GM13976 (cell line): Measurements from ENCODE around the gene LIN54.

Experiments used
- DNase-seq: peaks from one replicate; pipeline ENCODE4 v3.0.0; 2012; ENCODE audit warnings: low spot score
- in situ Hi-C: fragments of 300-500 bp; cut with MboI; formaldehyde crosslinking; loops from one replicate; pipeline ENCODE4 v1.12.0; 2022; ENCODE audit warnings: low sequenced_read_pairs, mixed read lengths, inconsistent platforms; ENCODE audit not compliant: unreplicated experiment
- TF ChIP-seq, protein P1 (sequence below): IDR thresholded peaks from 2 replicates; pipeline ENCODE4 v1.5.1; 2012; ENCODE audit warnings: borderline replicate concordance, mild to moderate bottlenecking; ENCODE audit not compliant: insufficient read depth; ENCODE audit errors: extremely low read depth, missing control alignments, control extremely low read depth

LIN54 gene

DNA sequence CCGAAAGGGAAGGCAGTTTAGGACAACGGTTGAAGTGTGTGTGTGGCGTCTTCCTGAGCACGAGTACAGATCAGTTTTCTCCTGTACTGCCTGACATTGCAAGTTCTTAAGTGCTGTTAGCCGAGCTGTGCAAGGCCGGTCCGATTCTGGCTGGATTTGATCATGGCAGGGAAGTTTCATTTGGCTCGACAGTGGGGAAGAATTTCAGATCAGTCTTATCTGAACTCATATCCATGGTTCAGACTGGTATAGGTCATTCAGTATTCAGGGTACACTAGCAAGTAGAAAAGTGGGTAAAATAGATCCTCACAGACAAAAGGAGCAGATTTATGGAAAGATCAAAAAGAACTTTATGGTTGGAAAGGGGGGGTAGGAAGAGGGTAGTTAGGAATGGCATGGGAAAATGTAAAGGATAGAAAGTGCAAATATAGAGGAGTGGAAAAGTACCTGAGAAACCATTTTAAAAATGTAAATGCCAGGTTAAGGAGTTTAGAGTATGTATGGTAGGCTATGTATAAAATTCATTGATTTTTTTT is 109.4 kb downstream of the LIN54 start:
- in situ Hi-C loops: no loop called here
- TF ChIP-seq, protein P1, sequence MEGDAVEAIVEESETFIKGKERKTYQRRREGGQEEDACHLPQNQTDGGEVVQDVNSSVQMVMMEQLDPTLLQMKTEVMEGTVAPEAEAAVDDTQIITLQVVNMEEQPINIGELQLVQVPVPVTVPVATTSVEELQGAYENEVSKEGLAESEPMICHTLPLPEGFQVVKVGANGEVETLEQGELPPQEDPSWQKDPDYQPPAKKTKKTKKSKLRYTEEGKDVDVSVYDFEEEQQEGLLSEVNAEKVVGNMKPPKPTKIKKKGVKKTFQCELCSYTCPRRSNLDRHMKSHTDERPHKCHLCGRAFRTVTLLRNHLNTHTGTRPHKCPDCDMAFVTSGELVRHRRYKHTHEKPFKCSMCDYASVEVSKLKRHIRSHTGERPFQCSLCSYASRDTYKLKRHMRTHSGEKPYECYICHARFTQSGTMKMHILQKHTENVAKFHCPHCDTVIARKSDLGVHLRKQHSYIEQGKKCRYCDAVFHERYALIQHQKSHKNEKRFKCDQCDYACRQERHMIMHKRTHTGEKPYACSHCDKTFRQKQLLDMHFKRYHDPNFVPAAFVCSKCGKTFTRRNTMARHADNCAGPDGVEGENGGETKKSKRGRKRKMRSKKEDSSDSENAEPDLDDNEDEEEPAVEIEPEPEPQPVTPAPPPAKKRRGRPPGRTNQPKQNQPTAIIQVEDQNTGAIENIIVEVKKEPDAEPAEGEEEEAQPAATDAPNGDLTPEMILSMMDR: no peak
- no peak for DNase-seq

DNA sequence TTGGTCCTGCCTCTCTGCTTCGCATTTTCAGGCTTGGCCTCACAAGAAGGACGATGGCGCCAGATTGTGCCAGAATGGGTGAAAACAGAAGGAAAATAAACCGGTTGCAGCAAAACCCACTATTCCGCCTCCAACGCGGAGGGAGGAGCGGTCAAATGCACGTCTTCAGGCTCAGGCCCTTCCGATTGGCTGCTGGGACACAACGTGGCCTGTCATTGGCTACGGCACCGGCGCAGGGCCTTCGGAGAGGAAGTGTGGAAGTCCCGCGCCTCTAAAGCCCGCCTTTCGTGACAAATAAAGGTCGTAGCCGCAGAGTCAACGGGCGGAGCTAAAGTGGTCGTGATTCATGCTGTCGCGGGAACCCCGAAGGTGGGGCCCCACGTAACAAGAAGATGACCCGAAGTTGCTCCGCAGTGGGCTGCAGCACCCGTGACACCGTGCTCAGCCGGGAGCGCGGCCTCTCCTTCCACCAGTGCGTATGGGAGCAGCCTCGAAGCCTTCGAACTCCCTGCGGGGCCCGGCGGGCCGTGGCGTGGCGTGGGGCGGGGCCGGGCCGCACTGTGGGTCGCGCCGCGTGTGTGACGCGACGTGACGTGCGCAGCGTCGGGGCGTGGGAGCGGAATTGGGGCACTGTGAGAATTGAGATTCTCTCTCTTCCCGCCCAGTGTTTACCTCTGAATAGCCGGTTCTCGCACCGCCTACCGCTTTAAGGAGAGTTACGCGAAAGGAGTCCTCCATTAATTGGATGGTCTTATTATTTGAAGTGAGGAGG is 110.0 kb downstream of the LIN54 start, which contains the start of gene THAP9:
THAP9 (plus strand) TSS at position 325 of the 772 bp plus-strand sequence; CDS start at position 393, 68 bp downstream.
- in situ Hi-C loops: no loop called here
- peak; percentile 90 for DNase-seq
- TF ChIP-seq, protein P1: no peak

DNA sequence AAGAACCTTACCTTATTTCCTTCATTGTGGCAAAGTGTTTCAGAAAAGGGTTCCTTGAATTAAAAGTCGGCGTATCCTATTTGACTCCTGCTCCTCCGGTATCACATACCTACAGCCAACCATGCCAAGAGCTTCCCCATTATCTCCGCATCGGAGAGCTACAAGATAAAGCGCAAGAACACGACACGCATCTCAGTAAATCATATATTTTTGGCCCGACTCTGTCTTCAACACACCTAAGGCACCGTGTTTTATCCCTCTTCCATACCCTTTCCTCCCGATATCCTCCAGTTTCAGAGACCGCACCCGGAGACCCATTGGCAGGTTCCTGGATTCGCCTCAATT is 110.6 kb downstream of the LIN54 start:
- TF ChIP-seq, protein P1: no peak
- no peak for DNase-seq
- in situ Hi-C loops: no loop called here

DNA sequence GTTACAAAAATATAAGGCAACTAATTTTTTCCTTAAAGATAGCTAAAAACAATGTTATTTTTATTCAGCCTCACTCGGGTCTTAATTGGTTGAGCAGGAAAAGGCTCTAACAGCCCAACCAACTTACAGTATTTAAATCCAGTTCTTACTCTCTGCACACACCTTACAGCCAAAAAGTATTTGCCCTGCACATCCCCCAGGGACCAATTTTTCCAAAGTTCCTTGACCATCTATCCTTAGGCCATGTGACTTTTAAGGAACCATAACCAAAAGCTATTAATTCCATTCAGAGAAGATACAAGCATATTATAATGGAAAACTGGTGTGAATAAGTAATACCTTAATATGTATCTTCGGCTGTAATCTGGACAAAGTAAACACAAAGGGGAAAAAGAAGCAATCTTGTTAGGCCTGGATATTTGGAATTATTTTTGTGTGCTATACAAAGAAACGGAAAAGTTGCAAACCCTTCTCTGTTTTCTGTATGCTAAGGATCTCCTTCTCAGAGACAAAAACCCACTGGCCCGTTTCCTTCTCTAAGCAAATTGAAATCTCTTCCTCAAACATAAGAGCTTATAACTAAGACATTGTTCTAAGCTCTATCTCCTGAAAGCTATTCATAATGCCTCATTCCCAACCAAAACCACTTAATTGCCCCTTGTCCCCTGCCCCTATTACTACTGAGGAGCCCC is 111.1 kb downstream of the LIN54 start:
- no peak for DNase-seq
- in situ Hi-C loops: loop anchor here (25.0 kb wide), 1 partner anchor 363 kb away; no protein-coding TSS in a partner anchor
- TF ChIP-seq, protein P1: no peak

DNA sequence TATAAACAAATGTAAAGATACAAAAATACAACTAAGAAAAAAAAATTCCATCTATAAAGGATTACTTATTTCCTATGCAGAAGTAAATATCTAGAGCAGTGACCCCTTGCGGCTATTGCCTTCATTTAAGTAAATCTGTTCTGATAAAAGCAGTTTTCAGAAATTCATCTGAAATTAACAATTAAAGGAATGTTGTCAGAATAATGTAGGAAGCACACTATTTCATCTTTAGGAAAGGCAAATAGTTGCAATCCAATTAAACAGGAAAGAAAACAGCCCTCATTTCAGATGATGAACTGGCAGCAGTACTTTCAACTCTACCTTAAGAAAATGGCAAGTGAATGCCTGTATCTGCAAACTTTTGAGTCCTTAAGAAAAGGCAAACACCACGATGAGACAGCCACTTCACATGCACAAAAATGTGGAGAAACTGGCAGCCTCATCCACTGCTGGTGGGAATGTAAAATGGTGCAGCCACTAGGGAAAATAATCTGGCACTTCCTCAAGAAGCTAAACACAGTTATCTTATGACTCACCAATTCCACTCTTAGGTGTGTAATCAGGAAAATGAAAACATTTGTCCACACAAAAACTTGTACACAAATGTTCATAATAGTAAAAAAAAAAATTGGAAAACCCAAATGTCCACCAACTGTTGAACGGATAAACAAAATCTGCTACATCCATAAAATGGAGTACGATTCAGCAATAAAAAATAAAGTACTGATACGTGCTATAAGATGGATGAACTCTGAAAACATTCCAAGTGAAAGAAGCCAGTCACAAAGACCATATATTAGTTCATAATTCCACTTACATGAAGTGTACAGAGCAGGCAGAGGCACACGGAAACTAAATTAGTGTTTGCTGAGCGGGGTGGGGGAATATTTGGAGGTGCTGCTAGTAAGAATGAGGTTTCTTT is 112.0 kb downstream of the LIN54 start:
- TF ChIP-seq, protein P1: peak; percentile 25
- no peak for DNase-seq
- in situ Hi-C loops: loop anchor here (25.0 kb wide), 1 partner anchor 364 kb away; no protein-coding TSS in a partner anchor

DNA sequence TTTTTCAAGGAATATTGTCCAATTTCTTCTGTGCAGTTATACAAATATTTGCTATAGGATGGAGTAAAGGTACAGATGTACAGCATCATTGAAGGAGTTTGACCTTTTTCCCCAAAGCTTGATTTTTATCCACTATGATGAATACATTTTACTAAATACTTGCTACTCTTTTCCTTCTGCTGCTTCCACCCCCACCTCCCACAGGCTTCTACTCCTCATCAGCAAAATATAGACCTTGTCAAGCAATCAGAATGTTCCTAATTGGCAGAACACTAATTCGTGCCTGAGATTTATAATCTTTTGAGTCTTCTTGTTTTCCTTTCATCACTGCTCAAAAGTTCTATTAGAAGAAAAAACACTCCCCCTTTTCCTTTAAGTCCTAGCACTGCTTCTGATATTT is 113.9 kb downstream of the LIN54 start:
- no peak for DNase-seq
- in situ Hi-C loops: loop anchor here (25.0 kb wide), 1 partner anchor 366 kb away; no protein-coding TSS in a partner anchor
- TF ChIP-seq, protein P1: no peak
